HG02571 (cell line): ENCODE data around the gene RIMS4.

Experiments used
- ATAC-seq: cut with Tn5 transposase; IDR thresholded peaks from one replicate; pipeline ENCODE4 v1.9.1; 2021; ENCODE audit warnings: mild to moderate bottlenecking, moderate library complexity; ENCODE audit not compliant: unreplicated experiment

The RIMS4 gene

GRCh38 chr20:44743916-44744655, 66.3 kb downstream of the RIMS4 start:
- ATAC-seq = no peak

DNA sequence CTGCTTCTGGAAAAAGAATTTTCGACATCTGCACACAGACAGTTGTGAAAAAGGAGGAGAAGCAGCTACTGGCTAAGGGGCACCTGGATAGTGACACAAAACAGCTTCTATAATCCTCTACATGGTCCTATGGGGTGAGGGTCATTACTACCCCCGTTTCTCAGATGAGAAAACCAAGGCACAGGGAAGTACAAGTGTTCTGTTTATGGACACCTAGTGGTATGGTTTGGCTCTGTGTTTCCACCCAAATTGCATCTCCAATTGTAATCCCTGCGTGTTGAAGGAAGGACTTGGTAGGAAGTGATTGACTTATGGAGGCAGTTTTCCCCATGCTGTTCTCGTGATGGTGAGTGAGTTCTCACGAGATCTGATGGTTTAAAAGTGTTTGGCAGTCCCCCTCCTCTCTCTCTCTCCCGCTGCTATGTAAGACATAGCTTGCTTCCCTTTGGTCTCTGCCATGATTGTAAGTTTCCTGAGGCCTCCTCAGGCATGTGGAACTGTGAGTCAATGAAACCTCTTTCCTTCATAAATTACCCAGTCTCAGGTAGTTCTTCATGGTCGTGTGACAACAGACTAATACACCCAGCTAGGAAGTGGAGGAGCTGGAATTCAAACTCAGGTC, 67.2 kb downstream of the RIMS4 start:
- ATAC-seq = no peak

GRCh38 chr20:44742304-44743079, 67.9 kb downstream of the RIMS4 start:
- ATAC-seq = no peak

GRCh38 chr20:44739942-44740341, 70.4 kb downstream of the RIMS4 start:
- ATAC-seq = no peak

DNA sequence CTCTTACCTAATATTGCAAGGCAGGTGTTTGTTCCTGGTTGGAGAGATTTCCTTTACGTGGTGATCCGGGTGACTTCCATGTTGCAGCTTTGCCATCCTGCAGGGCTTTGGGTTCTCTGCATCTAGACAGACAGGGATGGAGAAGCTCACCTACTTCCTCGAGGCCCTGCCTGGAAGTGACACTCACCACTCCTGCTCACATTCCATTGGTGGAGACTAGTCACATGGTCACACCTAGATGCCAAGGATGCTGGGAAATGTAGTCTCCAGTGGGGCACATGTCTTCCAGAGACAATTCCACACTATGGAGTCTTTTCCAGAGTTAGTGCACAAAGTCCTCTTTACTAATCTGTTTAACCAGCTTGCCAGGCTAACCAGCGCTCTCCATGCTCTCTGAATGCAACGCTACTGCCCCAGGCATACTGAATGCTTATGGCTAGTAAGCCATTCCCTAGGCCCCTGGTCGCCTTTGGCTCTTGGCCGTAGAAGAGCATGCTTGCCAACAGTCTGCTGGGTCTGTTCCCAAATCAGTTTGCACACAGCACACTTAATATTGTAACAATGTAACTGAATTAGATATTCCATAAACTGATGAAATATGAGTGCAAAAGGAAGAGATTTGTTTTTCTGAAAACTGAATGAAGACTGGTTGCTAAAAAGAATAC, 71.4 kb downstream of the RIMS4 start:
- no peak for ATAC-seq

- no peak for ATAC-seq
These were observed 73.2 kb downstream of the RIMS4 start for GRCh38 chr20:44737116-44737515.

DNA sequence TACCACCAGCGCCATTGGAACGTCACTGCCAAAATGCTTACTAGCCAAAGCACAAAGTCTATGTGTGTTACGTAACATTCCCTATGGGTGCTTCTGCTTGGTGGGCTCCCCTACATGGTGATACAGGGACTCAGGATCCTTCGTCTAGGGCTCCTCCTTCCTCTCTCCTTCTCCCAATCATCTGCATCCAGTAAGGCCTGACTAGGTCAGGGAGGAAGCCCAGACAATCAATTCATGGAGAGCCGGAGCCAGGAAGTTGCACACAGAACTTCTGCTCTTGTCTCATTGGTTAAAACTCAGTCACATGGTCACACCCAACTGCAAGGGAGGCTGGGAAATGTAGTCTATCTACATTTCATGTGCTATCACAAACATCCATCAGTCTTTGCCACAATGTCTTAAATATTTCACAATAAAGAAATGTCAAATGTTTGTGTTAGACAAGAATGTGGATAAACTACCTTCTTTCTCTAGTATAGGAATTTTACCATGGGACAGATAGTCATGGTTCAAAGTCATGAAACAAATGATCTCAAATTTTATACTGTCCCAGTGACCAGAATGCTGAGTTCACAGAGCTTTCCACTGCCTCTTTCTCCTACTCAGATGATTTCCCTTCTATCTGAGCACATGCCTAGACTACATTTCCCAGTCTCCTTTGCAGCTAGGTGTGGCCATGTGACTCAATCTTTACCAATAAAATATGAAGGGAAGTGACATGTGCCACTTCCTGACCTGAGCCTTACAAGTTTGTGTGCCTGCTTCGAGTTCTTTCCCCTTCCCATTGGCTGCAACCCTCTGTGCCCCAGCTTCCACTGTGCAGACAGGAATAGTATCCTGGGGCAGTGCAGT, 74.0 kb downstream of the RIMS4 start:
- ATAC-seq = no peak

GRCh38 chr20:44735816-44736169, 74.6 kb downstream of the RIMS4 start:
- ATAC-seq = no peak

DNA sequence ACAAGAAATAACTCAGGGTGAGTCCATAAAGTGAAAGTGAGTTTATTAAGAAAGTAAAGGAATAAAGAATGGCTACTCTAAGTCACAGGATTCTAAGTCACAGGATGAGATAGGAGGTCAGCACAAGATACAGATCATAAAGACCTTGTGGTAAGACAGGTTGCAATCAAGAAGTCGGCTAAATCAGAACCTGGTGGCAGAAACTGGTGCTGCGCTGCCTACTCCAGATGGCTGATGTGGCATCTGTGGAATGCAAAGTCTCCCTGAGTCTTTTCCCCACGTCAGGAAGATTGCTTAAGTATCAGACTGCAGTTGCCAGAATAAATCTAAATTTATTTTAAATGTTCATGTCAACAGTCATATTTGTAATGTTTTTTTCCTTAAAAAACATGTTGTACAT, 75.4 kb downstream of the RIMS4 start:
- ATAC-seq = no peak

DNA sequence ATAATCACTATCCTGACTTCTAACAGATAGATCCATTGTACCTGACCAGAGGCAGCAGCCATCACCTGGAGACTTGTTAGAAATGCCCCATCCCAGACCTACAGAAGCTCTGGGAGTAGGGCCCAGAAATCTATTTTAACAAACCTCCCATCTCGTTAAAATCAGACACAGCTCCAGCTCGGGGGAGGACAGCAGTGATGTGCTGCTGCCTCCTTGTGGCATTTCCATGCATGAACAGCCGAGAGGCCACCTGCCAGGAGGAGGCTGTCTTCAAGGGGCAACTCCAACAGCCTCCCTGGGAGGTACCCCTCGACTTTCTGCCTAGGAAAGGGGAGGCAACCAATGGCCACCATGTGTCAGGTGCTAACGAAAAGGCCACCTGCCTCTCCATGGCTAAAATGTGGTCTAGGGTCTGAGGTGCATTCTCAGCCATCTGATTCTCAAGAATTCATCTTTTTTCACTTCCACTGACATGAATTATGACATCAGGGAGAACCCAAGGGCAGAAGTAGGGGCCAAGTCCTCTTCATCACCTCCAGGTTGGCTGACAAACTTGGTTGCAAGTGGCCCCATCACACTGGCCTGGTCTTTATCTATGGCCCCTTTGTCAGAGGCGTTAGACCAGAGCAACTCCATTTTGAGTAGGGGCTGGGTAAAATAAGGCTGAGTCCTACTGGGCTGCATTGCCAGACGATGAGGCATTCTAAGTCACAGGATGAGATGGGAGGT, 76.8 kb downstream of the RIMS4 start:
- no peak for ATAC-seq

DNA sequence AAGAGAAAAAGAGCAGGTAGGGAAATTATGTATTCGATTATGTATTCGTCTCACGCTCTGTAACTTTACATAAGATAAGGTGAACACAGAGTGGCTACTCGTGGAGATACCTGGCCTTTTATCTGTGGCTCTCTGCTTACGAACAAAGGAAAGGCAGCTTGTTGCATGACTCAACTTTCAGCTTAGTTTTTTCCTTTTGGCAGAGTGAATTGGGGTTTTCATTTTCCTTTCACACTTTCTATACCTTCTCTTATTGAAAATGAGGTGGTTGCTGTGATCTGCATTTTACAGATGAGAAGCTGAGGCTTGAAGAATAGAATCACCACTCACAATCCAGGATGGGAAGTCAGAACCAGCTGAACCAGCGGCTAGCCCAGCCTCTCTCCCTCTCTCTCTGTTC, 78.0 kb downstream of the RIMS4 start:
- ATAC-seq = no peak

- ATAC-seq = no peak
These were observed 78.7 kb downstream of the RIMS4 start for GRCh38 chr20:44731657-44732056.

DNA sequence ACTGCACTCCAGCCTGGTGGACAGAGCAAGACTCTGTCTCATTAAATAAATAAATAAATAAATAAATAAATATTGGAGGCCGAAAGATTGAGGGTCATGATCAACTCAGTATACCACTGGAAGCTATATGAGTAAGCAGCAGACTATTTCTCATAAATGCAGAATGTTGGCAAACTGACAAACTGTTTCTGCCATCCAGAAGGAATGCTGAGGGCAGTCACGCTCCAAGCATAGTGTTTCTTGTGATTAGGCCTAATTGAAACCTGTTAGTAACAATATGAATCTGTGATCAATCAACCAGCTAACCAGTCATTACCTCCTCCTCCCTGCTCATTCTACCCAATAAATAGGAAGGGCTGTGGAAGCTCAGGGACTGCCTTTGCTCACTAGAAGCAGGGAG, 79.9 kb downstream of the RIMS4 start:
- ATAC-seq = no peak

GRCh38 chr20:44728801-44729443, 81.4 kb downstream of the RIMS4 start:
- ATAC-seq = no peak

DNA sequence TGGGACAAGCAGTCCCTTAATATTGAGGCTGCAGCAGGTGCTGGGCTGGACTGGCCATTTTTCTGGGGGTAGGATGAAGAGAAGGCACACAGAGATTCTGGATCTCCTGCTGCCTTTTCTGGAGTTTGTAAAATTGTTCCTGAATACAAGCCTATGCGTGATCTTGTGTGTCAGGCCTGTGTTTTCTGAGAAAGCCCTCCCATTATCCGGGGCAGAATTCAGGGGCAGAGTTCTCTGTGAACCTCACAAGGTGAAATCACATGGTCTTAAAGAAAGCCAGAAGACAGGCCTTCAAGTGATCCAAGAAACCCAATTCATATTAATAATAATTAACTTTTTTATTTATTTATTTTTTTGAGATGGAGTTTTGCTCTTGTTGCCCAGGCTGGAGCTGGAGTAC, 82.7 kb downstream of the RIMS4 start:
- ATAC-seq = no peak

- no peak for ATAC-seq
These were observed 83.3 kb downstream of the RIMS4 start for GRCh38 chr20:44727039-44727438.

GRCh38 chr20:44725837-44726236, 84.5 kb downstream of the RIMS4 start:
- ATAC-seq = no peak

DNA sequence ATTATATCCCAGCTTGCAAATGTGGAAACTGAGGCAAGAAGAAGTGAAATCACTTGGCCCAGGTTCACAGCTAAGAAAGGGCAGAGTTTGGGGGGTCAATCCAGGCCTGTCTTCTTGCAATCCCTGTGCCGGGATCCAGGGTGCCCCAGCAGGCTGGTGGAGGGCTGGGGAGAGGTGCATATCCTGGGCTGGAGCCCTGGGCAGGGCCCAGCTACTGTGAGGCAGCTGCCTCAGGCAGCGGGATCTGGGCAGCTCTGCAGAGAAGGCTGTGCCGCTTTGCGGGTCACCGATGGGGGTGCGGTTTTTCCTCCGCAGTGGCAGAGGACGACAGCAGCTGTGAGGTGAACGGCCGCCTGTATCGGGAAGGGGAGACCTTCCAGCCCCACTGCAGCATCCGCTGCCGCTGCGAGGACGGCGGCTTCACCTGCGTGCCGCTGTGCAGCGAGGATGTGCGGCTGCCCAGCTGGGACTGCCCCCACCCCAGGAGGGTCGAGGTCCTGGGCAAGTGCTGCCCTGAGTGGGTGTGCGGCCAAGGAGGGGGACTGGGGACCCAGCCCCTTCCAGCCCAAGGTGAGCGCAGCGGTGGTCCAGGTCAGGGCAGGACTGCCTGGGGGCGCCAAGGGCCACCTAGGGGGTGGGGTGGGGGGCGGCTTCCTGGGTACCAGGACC, 85.8 kb downstream of the RIMS4 start:
- no peak for ATAC-seq

GRCh38 chr20:44723798-44724362, 86.5 kb downstream of the RIMS4 start:
- no peak for ATAC-seq
